ENCODE results near the gene WWOX.

The WWOX gene

GRCh38 chr16:79150632-79151310, 1051.3 kb downstream of the WWOX start:
- no peak for DNase-seq (ENCODE audit: low read depth in 4 of 4, low spot score in 1 of 4)

GRCh38 chr16:79154086-79154485, 1054.6 kb downstream of the WWOX start:
- no peak for DNase-seq (ENCODE audit: low read depth in 4 of 4, low spot score in 1 of 4)

- DNase-seq (ENCODE audit: low read depth in 4 of 4, low spot score in 1 of 4) = no peak
These were observed 1056.0 kb downstream of the WWOX start for GRCh38 chr16:79155471-79155870.

- no peak for DNase-seq (ENCODE audit: low read depth in 4 of 4, low spot score in 1 of 4)
These were observed 1056.5 kb downstream of the WWOX start for GRCh38 chr16:79155904-79156303.

GRCh38 chr16:79156761-79157160, 1057.3 kb downstream of the WWOX start:
- no peak for DNase-seq (ENCODE audit: low read depth in 4 of 4, low spot score in 1 of 4)

- no peak for DNase-seq (ENCODE audit: low read depth in 4 of 4, low spot score in 1 of 4)
These were observed 1058.9 kb downstream of the WWOX start for GRCh38 chr16:79158337-79158736.

GRCh38 chr16:79159261-79160049, 1060.0 kb downstream of the WWOX start:
- DNase-seq (ENCODE audit: low read depth in 4 of 4, low spot score in 1 of 4) = no peak

GRCh38 chr16:79162977-79163376, 1063.5 kb downstream of the WWOX start:
- DNase-seq (ENCODE audit: low read depth in 4 of 4, low spot score in 1 of 4) = no peak

- no peak for DNase-seq (ENCODE audit: low read depth in 4 of 4, low spot score in 1 of 4)
These were observed 1064.4 kb downstream of the WWOX start for GRCh38 chr16:79163691-79164387.

GRCh38 chr16:79164388-79164995, 1065.0 kb downstream of the WWOX start:
- no peak for DNase-seq (ENCODE audit: low read depth in 4 of 4, low spot score in 1 of 4)

- no peak for DNase-seq (ENCODE audit: low read depth in 4 of 4, low spot score in 1 of 4)
These were observed 1065.6 kb downstream of the WWOX start for GRCh38 chr16:79165079-79165478.

- DNase-seq (ENCODE audit: low read depth in 4 of 4, low spot score in 1 of 4) = no peak
These were observed 1066.1 kb downstream of the WWOX start for GRCh38 chr16:79165506-79165905.

- DNase-seq (ENCODE audit: low read depth in 4 of 4, low spot score in 1 of 4) = no peak
These were observed 1068.4 kb downstream of the WWOX start for GRCh38 chr16:79167893-79168292.

GRCh38 chr16:79168321-79168720, 1068.9 kb downstream of the WWOX start:
- no peak for DNase-seq (ENCODE audit: low read depth in 4 of 4, low spot score in 1 of 4)

- DNase-seq (ENCODE audit: low read depth in 4 of 4, low spot score in 1 of 4) = no peak
These were observed 1069.8 kb downstream of the WWOX start for GRCh38 chr16:79169239-79169638.

GRCh38 chr16:79170555-79171246, 1071.2 kb downstream of the WWOX start:
- DNase-seq (ENCODE audit: low read depth in 4 of 4, low spot score in 1 of 4) = no peak

- DNase-seq (ENCODE audit: low read depth in 4 of 4, low spot score in 1 of 4) = no peak
These were observed 1072.0 kb downstream of the WWOX start for GRCh38 chr16:79171504-79171903.

GRCh38 chr16:79171931-79172705, 1072.7 kb downstream of the WWOX start:
- no peak for DNase-seq (ENCODE audit: low read depth in 4 of 4, low spot score in 1 of 4)

- DNase-seq (ENCODE audit: low read depth in 4 of 4, low spot score in 1 of 4) = no peak
These were observed 1073.6 kb downstream of the WWOX start for GRCh38 chr16:79172976-79173500.

GRCh38 chr16:79173919-79174318, 1074.5 kb downstream of the WWOX start:
- no peak for DNase-seq (ENCODE audit: low read depth in 4 of 4, low spot score in 1 of 4)

All from stimulated activated CD4-positive, alpha-beta T cell treated with anti-CD3 and anti-CD28 coated beads, Interleukin-1b, Interleukin-23, amount 100 ng/mL, for 24 hours (primary cell).